Esophagus muscularis mucosa (tissue), 4 donors: Measurements from ENCODE around the gene DAG1.

ENCODE experiments used
- CTCF ChIP-seq, 3 experiments: fragments of 200-600 bp in 2 of 3; fragments of 450-650 bp in 1 of 3; sonication (generic) in 2 of 3; IDR thresholded peaks; one replicate each; pipeline ENCODE4 v1.5.1; 2017 to 2019; ENCODE audit warnings: antibody characterized with exemption in 3 of 3, mild to moderate bottlenecking in 2 of 3, moderate library complexity in 1 of 3
- EP300 ChIP-seq: sonication (generic); formaldehyde crosslinking; IDR thresholded peaks from one replicate; pipeline ENCODE4 v1.6.1; 2017; ENCODE audit warnings: antibody characterized with exemption
- POLR2A ChIP-seq: fragments of 450-650 bp; IDR thresholded peaks from one replicate; pipeline ENCODE4 v1.6.1; 2017; ENCODE audit warnings: antibody characterized with exemption, moderate library complexity, mild to moderate bottlenecking, low read depth
- POLR2AphosphoS5 ChIP-seq, 2 donors: sonication (generic); formaldehyde crosslinking; IDR thresholded peaks; one replicate each; pipeline ENCODE4 v1.6.1; 2017; ENCODE audit warnings: antibody characterized with exemption in 2 of 2

GRCh38 chr3:49552087-49552486 is 82.0 kb downstream of the DAG1 start:
- TF ChIP-seq CTCF (IDR thresholded peaks at IDR 0.05): no peak
- TF ChIP-seq POLR2A: no peak
- no peak for TF ChIP-seq POLR2AphosphoS5 (IDR thresholded peaks at IDR 0.05)
- no peak for TF ChIP-seq EP300
